HG03135 (cell line): ENCODE results near the gene PABPC3.

Experiments used
- ATAC-seq: cut with Tn5 transposase; IDR thresholded peaks from one replicate; pipeline ENCODE4 v1.9.1; 2021; ENCODE audit warnings: mild to moderate bottlenecking, moderate library complexity; ENCODE audit not compliant: unreplicated experiment

Gene PABPC3

DNA sequence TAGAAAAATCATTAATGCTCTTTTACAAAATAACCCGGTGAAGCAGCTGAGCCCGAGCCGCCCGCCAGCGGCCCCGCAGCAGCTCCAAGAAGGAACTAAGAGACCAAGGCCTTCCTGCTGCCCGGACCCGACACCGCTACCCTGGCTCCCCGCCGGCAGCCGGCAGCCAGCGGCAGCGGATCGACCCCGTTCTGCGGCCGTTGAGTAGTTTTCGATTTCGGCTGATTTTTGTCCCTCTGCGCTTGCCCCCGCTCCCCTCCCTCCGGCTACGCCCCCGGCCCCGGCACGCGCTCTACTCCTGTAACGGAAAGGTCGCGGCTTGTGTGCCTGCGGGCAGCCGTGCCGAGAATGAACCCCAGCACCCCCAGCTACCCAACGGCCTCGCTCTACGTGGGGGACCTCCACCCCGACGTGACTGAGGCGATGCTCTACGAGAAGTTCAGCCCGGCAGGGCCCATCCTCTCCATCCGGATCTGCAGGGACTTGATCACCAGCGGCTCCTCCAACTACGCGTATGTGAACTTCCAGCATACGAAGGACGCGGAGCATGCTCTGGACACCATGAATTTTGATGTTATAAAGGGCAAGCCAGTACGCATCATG lies at the start of gene PABPC3:
TSS of gene PABPC3 (plus strand) at position 286 of the 603 bp plus-strand sequence. CDS start at position 349, 63 bp downstream.
- no peak for ATAC-seq

DNA sequence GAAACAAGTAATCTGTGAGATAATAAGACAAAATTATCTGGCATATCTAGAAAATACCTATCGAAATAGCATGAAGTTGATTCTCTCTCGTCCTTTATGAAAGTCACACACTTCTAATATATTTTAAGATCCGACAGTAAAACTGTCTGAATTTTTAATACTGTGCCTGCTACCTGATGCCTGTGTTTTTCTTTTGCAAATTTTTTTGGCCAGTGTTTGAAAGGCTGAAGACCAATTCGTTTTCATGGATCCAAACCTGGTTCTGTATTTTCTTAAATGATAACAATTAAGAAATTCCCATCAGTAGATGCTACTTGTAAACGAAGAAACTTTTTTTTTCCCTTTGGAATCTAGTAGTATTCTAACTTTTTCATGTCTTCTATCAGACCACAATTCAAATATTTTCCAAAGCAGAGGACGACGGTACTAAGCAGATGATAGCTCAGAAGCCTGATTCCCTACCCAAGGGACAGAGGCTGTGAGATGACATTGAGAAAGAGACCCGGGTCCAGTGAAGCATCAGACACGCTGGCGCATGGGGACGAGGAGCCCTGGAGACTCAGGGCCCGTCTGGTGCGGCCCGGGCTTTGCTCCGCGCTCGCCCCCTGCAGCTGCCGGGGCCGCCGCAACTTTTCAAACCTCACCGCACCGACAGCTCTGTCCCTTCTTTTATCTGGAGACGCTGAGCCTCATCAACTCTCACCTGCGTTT lies 49.5 kb upstream of the PABPC3 start:
- no peak for ATAC-seq

DNA sequence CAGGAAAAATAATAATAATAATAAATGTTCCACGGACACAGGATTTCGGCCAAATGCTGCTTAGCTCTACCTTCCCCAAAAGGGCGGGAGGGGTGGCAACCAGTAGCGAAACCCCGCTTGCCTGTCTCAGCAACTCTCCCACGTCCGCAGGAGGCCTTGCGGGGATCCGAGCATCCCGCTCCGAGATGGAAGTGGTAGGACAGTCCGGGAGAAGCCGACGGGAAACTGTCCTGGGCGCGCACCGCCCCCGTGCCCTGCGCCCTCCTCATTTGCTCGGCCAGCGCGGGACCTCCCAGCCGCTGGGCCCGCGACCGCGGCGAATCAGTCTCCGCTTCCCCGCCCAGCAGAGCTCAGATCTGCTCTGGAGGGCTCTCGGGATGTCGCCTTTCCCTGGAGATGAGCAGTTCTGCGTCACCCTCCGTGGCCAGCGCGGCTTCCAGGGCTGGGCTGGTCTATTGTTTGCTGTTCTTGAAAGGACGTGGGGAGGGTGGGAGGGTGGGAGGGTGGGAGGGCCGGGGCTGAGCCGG lies 48.9 kb upstream of the PABPC3 start:
- no peak for ATAC-seq

DNA sequence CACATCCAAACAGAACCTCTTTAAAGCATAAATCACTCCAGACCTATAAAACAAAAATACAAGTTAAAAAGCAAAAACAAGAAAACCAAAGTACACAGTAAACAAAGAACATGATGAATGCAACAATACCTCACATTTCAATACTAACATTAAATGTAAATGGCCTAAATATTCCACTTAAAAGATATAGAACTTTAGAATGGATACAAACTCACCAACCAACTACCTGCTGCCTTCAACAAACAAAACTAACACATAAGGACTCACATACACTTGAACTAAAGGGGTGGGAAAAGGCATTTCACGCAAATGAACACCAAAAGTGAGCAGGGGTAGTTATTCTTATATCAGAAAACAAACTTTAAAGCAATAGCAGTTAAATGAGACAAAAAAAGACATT lies 44.9 kb upstream of the PABPC3 start:
- no peak for ATAC-seq

DNA sequence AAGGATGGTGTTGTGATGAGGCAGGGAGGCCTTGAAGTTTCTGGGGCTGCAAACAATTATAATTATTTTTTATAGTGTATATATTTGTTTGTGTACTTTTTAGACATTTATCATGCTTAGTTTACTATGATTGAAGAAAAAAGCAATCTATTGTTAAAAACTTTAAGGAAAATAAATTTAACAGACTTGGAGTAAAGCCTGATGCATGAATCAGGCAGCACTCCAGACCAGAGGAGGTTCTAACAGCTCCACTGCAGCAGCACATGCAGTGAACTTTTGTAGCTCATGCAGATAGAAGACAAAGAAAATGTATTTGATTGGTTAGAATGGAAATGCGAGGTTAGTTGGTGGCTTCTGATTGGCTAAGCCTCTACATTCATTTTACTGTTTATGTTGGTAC lies 36.8 kb upstream of the PABPC3 start:
- no peak for ATAC-seq

DNA sequence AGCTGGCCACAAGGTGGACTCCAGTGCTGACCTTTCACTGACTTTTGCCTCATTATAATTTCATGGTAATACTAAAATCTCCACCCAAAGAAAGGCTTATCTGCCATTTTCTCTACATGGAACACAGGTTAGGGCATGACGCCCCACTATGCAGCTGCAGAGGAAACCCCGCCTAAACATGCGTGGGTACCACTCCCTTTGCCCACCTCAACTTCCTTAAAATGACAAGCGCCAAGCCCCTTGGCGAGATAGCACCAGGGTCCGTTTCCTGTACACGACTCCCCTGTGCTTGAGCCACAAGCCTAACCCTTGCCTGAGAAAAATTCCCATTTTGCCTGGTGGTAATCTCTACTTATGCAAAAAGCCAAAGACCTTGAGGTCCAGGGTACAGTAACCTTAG lies 36.0 kb upstream of the PABPC3 start:
- ATAC-seq = no peak

DNA sequence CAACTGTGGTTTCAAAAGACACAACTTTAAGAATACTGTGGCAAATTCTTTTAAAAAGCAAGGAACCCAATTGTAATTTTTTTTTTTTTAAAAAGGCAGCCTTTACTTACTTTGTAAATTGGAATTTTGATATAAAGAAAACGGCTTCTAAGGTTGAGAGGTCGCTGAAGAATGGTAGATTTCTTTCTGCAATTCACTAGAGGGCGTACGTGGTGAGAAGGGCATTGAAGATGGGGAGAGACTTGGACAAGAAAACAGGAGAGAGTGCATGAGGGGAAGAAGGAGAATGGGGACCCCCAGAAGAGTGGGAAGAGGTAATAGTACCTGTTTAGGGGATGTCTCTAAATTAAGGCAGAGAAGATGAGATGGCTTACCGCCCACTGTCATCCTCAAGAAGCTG lies 33.5 kb upstream of the PABPC3 start:
- ATAC-seq = no peak

DNA sequence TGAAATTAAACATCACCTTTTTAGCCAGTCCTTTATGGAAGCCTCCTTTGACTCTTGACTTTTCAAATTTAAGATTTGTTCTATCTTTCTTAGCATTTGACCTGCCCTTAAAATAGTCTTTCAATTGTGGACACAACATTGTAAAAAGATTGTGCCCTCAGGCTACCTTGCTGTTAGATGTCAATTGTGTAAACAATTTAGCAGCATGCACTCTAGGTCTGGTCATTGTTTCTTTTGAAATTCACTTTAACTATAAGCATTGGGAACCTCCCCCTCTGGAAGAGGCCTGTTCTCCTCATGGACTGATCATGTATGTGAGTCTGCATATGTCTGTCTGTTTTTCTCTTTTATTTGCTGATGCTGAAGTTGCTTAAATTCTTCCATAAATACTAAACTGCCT lies 31.5 kb upstream of the PABPC3 start:
- no peak for ATAC-seq

DNA sequence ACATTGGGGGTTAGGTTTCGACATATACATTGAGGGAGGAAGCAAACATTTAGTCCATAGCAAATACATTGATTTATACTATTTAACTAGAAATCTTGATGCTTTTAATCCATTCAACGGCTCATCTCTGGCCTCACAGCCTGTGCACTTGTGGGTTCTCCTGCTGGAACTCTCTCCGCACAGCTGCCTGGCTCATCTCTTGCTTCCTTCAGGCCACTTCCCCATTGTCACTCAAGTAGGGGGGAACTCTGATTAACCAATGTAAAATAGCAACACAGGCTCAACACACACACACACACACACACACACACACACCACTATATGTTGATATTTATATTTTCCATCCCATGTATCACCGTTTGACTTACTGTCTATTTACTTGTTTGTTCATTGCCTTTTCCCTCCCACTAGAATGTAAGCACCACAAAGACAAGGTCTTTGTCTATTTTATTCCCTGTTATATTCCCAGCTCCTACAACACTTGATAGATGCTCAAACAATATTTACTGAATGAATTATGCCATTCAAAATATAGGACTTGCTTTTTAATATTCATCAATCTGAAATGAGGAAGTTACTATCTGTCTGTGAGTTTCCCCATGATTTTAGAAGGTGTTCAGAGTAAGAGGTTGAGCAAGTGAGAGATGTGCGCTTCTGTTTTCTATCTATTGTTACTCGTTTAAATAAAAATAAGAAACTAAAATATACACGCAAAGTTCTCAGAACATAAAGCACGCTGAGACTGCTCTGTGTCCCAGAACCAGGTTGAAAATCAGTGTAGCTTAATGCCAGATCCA lies 29.8 kb upstream of the PABPC3 start:
- no peak for ATAC-seq

DNA sequence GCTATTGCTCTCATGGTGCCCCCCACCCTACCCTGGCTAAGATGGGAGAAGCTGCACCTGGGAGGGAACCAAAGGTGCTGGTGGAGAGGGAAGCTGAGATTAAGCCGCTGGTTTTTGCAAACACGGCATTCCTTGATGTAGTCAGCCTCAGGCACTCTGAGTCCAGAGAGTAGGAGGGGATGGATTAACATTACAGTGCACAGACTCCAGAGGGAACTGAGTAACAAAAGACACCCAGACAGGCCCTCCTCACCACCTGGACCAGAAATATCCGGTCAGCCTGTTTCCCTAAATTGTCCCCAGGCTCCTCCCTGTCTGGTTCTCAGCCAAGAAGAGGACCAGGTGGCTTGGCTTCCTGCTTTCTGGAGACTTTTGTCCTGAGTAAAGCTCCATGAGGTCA lies 28.9 kb upstream of the PABPC3 start:
- no peak for ATAC-seq

DNA sequence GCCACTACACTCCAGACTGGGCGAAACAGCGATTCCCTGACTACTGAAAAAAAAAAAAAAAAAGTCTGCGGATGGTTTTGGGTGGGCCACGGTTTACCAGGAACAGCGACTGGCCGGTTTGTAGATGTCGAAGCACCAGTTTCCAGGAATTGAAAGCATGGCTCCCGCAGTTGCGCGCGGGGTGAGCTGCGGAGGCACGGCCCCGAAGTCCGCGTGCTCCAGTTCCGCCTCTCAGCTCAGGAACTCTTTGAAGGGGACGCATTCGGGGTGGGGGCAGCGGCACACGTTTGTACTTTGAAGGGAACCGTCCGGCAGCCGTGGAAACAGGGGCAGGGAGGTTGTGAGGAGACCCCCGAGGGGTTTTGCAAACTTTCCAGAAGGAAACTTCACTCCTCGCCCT lies 27.1 kb upstream of the PABPC3 start:
- no peak for ATAC-seq

DNA sequence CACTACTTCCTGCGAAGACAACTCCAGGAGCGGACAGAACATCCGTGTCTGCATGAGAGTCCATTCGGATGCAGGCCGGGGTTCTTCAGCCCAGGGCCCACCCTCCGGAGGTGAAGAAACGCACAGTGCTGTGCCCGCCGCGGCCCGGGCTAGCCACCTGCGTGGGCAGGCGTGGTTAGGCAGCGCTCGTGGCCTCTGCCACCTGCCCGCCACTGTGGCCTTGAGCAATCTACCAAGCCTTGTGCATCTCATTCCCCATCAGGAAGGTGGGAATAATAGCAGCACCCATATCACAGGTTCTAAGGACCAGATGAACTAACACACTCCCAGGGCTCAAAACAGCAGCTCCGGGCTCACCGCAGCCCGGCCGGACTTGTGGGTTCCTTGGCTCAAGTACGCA lies 26.7 kb upstream of the PABPC3 start:
- ATAC-seq = no peak

DNA sequence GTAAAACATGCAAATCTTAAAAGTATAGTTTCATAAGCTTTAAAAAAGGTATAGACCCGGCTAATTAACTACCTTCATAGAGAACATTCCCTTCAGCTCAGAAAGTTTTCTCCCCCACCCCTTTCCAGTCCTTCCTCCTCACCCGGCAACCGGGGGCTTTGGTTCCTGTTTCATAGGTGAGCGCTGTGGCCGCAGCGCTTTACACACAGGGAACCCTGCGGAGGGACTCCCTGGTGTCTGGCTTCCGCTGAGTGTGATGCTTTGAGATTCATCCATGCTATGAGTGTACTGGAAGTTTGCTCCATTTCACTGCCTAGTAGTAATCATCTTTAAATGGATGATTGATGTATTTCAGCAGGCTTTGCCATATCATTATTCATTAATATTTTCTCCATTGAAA lies 26.0 kb upstream of the PABPC3 start:
- no peak for ATAC-seq

DNA sequence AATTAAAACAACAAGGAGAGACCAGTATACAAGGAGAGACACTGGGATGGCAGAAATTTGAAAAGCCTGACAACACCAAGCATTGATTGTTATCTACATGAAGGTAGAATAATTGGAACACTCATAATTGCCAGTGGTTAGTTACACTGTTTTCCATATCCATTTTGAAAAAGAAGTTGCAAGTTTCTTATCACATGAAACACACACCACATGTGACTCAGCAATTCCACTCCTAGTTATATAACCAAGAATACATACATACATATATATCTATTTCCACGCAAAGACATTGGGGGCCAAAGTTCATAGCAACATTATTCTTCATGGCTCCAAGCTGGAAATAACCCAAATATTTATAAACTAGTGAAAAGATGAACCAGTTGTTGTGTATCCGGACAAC lies 15.2 kb upstream of the PABPC3 start:
- no peak for ATAC-seq

DNA sequence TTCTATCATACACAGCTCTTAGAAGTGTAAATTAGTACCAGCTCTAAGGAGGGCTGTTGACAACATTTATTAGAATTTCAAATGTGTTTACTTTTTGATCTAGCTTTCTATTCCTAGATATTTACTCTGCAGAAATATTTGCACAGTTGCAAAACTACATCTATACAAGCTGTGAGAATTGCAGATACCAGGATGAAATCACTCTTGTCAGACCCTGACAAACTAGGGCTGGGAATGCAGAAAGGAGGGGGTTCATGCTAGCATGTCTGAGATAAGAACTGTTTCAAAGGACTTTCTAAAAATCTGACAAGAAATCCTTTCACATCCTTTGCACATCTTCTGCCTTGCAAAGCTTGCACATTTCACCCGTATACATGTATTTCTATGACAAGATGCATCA lies 11.8 kb upstream of the PABPC3 start:
- no peak for ATAC-seq

DNA sequence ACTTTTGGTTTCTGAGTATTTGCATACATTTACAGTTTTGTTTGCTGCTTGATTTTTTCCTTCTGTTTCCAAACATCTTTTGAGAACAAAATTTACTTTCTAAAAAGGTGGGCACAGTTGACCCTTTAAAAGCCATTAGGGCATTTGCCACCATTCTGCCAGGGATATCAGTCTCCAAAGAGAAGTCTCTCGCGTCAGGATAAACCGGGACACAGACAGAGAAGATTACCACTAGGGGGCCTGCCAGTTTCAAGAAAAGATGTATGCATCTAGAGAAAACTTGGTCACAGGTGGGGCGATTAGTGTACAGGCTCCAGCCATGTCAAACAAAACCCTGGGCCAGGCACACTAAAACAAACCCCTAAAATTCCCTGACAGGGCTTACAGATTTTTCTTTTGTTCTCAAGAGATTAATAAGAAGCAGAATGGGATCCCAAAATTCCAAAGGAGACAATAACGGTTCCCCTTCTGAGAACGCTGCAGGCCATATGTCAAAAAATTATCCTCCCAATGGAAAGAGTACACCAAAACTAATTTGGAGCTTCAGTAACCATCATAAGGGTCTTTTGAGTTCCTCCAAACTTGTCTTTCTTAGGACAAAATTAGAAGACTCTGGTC lies 10.7 kb upstream of the PABPC3 start:
- no peak for ATAC-seq

DNA sequence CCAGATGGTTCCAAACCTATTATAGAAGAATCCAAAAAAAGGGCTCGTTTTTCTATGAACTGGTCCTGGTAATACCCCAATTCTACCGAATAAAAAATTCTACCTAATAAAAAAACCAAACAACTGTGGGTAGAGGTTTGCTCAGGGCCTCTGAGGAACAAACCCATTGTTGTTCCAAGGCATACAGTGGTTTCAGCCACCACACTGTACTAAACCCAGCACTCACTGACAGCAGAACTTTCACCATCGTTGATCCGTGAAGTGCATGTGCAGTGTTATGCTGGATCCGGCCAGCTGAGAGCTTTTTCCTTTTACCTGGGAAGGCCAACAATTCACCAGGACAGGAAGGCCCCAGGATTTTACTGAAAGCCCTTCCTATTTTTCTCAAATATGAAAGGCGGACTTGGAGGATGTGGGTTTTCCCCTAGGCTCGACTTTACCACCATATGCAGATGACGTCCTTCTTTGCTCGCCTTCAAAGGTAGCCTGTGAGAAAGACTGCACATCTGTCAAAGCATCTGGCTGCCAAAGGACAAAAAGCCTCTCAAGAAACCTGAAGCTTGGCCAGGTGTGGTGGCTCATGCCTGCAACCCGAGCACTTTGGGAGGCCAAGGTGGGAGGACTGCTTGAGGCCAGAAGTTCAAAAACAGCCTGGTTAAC lies 7.2 kb upstream of the PABPC3 start:
- ATAC-seq = no peak

DNA sequence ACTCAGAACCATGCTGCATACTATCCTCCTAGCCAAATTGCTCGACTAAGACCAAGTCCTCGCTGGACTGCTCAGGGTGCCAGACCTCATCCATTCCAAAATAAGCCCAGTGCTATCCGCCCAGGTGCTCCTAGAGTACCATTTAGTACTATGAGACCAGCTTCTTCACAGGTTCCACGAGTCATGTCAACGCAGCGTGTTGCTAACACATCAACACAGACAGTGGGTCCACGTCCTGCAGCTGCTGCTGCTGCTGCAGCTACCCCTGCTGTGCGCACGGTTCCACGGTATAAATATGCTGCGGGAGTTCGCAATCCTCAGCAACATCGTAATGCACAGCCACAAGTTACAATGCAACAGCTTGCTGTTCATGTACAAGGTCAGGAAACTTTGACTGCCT lies 1.5 kb downstream of the PABPC3 start:
- ATAC-seq = no peak

DNA sequence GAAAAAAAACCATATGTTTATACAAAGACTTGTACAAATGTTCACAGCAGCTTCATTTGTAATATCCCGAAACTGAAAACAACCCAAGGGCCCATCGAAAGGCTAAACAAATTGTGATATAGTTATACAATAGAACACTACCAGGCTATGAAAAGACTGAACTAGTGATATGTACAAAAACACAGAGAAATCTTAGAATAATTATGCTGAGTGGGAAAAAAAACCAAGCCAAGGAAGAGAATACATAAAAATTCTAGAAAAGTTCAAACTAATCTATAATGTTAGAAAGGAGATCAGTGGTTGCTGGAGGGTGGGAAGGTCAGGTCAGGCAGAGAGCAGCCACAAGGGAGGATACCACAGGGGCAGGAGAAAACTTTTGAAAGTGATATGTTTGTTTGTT lies 7.8 kb downstream of the PABPC3 start:
- no peak for ATAC-seq

DNA sequence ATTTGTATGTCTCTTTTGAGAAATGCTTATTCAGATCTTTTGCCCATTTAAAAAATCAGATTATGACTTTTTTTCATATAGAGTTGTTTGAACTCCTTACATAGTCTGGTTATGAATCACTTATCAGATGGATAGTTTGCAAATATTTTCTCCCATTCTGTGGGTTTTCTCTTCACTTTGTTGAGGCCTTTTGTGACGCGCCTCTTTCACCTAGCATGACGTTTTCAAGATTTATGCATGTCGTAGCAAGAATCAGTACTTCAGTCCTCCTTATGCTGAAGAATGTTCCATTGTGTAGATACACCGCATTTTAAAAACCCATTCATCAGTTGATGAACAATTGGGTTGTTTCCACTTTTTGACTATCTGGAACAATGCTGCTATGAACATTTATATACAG lies 13.4 kb downstream of the PABPC3 start:
- ATAC-seq = no peak
